HG02588 (cell line): Measurements from ENCODE around the gene PTPRK.
"Not testable (repeated sequence)": the region's sequence is repeated elsewhere in the genome, so short reads cannot be mapped to it uniquely, and the experiment has no call there.

Source experiments
- ATAC-seq: cut with Tn5 transposase; IDR thresholded peaks from one replicate; pipeline ENCODE4 v1.9.1; 2021; ENCODE audit warnings: mild to moderate bottlenecking, moderate library complexity; ENCODE audit not compliant: unreplicated experiment

Gene PTPRK

DNA sequence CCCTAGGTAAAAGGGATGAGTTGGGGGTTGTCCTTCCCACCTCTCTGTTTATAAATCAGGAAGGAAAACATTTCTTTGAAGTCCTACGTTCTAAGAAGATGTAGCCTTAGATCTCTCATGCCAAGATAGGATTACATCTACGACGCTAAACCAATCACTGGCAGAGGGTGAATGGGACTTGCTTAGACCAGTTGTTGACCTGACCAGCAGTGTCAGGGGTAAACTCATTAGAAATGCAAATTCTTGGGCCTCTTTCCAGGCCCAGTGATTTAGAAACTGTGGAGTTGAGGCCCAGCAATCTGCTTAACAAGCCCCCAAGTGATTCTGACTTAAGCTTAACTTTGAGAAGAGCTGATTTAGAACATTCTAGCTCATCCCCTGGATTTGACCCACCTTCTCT is 472.4 kb downstream of the PTPRK start:
- no peak for ATAC-seq

GRCh38 chr6:128046033-128046432 is 474.4 kb downstream of the PTPRK start:
- ATAC-seq, result no peak

- ATAC-seq, result no peak
Measured at GRCh38 chr6:128039543-128039942, 480.9 kb downstream of the PTPRK start.

GRCh38 chr6:128036808-128037570 is 483.4 kb downstream of the PTPRK start:
- ATAC-seq, result no peak

DNA sequence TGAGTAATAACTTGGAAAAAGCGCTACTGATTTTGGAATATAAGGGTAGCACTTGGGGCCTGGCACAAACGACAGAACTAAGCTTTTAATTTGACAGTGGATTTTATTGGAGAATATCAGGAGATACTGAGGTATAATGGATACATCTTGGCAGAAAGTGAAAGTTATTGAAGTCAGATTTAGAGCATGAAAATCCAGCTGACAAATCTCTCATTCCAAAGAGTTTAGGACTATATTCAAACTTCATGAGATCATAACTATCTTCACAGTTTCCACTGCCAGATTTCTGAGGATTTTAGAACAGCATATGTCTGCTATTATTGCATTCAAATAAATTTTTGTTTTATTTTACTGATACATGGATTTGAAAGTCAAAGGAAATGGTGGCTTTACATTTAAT is 487.2 kb downstream of the PTPRK start:
- ATAC-seq, result no peak

DNA sequence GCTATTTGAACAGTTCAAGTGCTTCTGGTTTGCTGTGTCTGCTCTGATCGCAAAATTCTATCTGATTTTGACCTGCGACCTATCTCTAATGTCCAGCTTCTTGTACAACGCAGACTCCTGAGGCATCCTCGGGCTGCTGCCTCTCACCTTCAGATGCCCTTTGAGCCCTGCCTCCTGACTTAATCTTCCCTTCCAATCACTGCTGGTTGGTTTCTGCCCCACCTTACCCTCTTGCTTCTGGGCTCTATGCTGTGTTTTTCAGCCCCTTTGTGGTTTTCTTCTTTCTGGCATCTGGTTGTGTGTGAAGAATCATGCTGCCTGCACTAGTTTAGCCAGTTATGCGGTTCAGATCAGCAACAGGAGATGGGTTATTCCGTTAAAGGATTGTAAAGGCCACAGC is 488.4 kb downstream of the PTPRK start:
- no peak for ATAC-seq

DNA sequence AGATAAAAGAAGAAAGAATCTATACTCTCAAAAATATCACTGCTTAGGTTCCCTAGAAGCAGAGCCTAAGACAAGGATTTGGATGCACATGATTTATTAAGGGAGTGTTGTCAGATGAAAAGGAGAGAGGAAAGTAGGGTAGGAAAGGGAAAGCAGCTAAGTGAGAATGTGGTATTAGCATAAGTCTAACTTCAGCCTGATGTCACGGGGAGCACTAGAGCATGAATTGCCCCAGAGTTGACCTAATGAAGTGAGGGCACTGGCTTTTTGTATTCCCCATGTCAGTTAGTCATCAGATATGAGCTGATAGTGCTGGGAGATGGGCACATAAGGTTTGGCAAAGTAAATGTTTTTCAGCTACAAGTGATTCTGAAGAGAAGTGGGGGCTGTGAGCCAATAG is 490.6 kb downstream of the PTPRK start:
- ATAC-seq, result no peak

DNA sequence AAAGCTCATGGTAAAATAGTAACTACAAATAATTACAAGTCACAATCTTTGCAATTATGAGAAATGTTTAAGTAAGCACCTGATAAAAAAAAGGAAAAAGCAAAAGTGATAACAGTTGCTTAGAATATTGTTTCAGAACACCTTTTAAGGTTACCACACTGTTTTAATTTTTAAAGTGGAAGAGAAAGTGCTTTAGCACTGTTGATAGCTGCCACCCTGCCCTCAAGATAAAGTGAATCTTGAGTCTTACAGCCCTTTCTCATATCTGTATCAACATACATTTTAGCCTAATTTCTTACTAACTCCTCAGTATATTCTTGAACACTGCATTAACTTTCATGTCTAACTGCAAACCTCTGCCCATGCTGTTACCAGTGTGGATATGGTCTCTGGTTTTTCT is 492.2 kb downstream of the PTPRK start:
- no peak for ATAC-seq

DNA sequence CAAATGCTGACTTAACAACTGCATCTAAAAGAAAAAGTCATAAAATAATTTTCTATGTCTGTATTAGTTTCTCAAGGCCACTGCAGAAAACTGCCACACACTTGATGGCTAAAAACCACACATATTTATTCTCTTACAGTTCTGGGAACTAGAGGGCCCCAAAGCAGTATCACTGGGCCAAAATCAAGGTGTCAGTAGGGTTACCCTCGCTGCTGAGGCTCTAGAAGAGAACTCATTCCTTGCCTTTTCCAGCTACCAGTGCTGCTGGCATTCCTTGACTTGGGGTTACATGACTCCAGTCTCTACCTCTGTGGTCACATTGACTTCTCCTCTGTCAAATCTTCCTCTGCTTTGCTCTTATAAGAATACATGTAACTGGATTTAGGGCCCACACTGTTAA is 494.9 kb downstream of the PTPRK start:
- ATAC-seq, result no peak

DNA sequence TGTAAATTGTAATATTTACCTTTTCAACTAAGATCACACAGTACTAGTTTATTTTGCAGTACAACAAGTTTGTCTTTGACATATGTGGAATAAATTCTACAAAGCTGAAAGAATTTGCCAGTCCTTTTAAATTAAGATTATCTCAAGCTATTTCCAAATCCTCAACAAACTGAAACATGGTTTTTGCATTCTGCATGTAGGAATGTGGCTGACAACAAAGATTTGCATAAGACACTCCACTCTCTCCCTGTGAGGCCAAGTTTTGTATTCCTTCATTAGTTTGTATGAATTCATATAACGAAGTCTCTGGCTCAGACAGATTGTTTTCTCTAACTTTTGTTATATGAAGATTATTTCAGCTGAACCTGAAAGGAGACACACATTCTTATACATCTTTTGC is 495.4 kb downstream of the PTPRK start:
- no peak for ATAC-seq

GRCh38 chr6:128024046-128024445 is 496.4 kb downstream of the PTPRK start:
- no peak for ATAC-seq

- ATAC-seq, result no peak
Measured at GRCh38 chr6:128018821-128019220, 501.6 kb downstream of the PTPRK start.

- no peak for ATAC-seq
Measured at GRCh38 chr6:128017288-128017687, 503.1 kb downstream of the PTPRK start.

- ATAC-seq, result no peak
Measured at GRCh38 chr6:128007658-128008057, 512.7 kb downstream of the PTPRK start.

GRCh38 chr6:128005009-128005408 is 515.4 kb downstream of the PTPRK start:
- ATAC-seq, result no peak

- ATAC-seq, result no peak
Measured at GRCh38 chr6:128000363-128000762, 520.0 kb downstream of the PTPRK start.

DNA sequence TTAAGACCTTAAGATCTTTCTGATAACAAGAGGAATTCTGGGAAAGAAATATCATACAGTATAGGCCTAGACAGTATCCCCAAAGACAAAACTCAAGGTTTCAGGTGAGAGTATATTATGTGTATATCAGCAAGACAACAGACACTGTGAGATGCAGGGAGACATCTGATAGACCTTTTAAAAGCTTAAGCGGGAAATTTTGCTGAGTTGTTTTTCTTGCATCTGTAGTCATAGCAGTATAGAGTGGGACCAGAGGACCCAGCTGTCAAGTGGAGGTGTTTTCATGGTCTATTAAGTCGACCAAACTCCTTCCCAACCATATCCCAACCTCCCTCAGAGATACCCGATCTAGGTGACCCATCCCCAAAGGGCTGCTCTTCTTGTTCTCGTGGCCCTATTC is 521.4 kb downstream of the PTPRK start:
- no peak for ATAC-seq

GRCh38 chr6:127997496-127998164 is 522.8 kb downstream of the PTPRK start:
- no peak for ATAC-seq

DNA sequence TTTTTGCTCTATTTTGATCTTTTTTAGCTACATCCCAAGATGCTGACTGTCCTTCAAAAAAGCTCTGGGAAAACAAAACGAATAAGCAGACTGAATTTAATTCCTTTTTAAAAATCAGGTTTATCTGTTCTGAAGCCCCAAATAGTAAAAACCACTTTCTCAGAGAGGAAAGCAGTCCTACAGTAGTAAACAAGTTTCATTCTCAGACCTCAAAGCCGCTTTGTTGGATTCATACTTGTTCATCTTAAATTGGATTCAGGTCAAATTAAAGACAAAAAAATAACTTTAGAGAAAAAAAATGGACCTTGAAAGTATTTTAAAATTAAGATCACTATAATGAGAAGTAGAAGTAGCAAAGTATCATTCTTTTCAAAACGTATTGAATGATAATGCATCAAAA is 523.5 kb downstream of the PTPRK start:
- no peak for ATAC-seq

GRCh38 chr6:127992144-127992543 is 528.3 kb downstream of the PTPRK start:
- ATAC-seq, result no peak

- ATAC-seq, result no peak
Measured at GRCh38 chr6:127990074-127990473, 530.3 kb downstream of the PTPRK start.

GRCh38 chr6:127980996-127981395 is 539.4 kb downstream of the PTPRK start:
- no peak for ATAC-seq

- not testable (repeated sequence) for ATAC-seq
Measured at GRCh38 chr6:127978185-127978584, 542.2 kb downstream of the PTPRK start.
